HFFc6 (cell line): ENCODE data around the gene TPX2. TPM values are rescaled to one million over a fixed set of nuclear protein-coding genes. Genes with fewer than 3 reads are reported as not detected.

ENCODE experiments used
- DNase-seq: peaks from one replicate; pipeline ENCODE4 v3.0.0-alpha.2; 2018
- H3K27ac Mint-ChIP-seq: 2 replicates; pipeline ENCODE4 v1.8.0; 2020; ENCODE audit warnings: mild to moderate bottlenecking, mixed read lengths
- H3K27me3 Mint-ChIP-seq: 2 replicates; pipeline ENCODE4 v1.8.0; 2021; ENCODE audit warnings: mild to moderate bottlenecking, moderate library complexity, mixed read lengths; ENCODE audit not compliant: insufficient read depth
- H3K36me3 Mint-ChIP-seq: 2 replicates; pipeline ENCODE4 v1.8.0; 2021; ENCODE audit warnings: low read depth, mixed read lengths
- H3K4me1 Mint-ChIP-seq: 2 replicates; pipeline ENCODE4 v1.8.0; 2020; ENCODE audit warnings: low read depth, mixed read lengths
- H3K4me3 Mint-ChIP-seq: 2 replicates; pipeline ENCODE4 v1.8.0; 2020; ENCODE audit warnings: mild to moderate bottlenecking, moderate library complexity, mixed read lengths
- H3K9me3 Mint-ChIP-seq: 2 replicates; pipeline ENCODE4 v1.8.0; 2020; ENCODE audit warnings: mild to moderate bottlenecking, mixed read lengths
- total RNA-seq, 6 experiments: library from RNA; stranded (reverse); fragmentation: NEBNext Ultra II Directional; extraction: Animal tissue kit (Norgen Biotek cat#: 25700); gene quantifications; 2 replicates in 1 of 6; 3 replicates in 5 of 6; pipeline ENCODE4 v1.2.3, GENCODE V29; 2021
- TF ChIP-seq, protein P1 (sequence below): fragments of 200-600 bp; sonication (generic); IDR thresholded peaks from 2 replicates; pipeline ENCODE4 v1.5.0; 2021; ENCODE audit warnings: antibody characterized with exemption, mild to moderate bottlenecking

TPX2 gene
- total RNA-seq, 6 experiments from 2014 or later, result 51.0 to 117 (median 107) TPM

DNA sequence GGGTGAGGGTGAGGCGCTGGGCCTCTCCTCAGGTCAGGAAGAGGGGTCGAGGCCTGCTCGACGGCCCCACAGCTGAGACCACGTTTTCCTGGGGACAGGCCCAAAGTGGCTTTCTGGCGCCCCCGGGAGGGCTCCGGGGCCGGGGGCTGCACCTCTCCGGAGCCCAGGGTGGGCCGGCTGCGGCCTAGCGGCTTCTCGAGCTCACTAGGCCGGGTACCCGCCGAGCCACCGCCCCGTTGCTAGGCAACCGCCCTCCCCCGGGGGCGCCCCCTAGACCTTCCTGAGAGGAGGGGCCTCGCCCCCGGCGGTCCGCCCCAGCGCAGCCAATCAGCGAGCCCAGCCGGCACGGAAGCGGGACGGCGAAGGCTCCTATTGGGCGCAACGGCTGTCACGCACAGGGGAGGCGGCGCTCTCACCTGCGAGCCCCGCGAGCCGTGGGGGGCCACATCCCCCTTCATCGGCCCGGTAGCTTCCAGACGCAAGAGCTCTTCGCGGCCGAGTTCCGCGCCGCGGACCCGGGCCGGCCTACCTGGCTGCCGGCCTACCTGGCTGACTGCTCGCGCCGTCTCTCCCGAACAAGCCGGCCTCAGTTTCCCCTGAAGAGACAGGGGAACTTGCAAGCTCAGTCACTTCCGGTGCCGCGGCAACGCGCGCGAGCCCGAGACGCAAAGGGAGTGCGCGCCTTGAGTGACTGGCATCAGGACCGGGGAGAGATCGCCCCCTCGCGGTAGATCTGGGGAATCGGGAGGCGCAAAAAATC lies 15.6 kb upstream of the TPX2 start:
- TF ChIP-seq, protein P1, sequence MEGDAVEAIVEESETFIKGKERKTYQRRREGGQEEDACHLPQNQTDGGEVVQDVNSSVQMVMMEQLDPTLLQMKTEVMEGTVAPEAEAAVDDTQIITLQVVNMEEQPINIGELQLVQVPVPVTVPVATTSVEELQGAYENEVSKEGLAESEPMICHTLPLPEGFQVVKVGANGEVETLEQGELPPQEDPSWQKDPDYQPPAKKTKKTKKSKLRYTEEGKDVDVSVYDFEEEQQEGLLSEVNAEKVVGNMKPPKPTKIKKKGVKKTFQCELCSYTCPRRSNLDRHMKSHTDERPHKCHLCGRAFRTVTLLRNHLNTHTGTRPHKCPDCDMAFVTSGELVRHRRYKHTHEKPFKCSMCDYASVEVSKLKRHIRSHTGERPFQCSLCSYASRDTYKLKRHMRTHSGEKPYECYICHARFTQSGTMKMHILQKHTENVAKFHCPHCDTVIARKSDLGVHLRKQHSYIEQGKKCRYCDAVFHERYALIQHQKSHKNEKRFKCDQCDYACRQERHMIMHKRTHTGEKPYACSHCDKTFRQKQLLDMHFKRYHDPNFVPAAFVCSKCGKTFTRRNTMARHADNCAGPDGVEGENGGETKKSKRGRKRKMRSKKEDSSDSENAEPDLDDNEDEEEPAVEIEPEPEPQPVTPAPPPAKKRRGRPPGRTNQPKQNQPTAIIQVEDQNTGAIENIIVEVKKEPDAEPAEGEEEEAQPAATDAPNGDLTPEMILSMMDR, result peak; percentile 96
- Mint-ChIP-seq H3K4me1 (peaks cover 66% of the 10 kb centered on the region), H3K36me3 (peaks cover 37% of the 10 kb centered on the region), H3K27me3 (no peaks in the 10 kb centered on the region; the same call in 1 of the 2 replicates), H3K27ac (peak overlapping the region; percentile 98), H3K9me3 (no peaks in the 10 kb centered on the region), H3K4me3 (peak overlapping the region; percentile 88)
- DNase-seq, result peak; percentile 95

DNA sequence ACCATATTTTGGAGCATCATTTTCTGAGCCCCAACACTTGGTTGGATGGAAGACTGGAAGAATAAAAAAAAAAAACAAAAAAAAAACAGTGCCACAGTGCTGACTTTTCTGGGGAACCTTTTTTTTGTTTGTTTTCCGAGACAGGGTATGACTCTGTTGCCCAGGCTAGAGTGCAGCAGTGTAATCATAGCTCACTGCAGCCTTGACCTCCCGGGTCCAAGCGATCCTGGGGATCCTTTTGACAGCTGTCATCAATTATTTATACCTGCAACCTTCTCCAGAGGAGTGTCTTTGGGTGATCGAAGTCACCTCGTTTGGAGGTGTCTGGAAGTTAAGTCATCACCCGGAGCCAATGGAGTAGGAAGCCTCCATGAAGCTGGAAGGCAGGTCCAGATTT lies 7.8 kb upstream of the TPX2 start:
- H3K9me3 Mint-ChIP-seq, result no peaks in the 10 kb centered on the region
- peak overlapping the region; percentile 84 for H3K27ac Mint-ChIP-seq
- TF ChIP-seq, protein P1, result no peak
- H3K36me3 Mint-ChIP-seq, result no peaks in the 10 kb centered on the region
- DNase-seq, result no peak
- H3K4me1 Mint-ChIP-seq, result peaks cover 31% of the 10 kb centered on the region
- peak overlapping the region; percentile 76 for H3K4me3 Mint-ChIP-seq
- no peaks in the 10 kb centered on the region; the same call in 1 of the 2 replicates for H3K27me3 Mint-ChIP-seq

DNA sequence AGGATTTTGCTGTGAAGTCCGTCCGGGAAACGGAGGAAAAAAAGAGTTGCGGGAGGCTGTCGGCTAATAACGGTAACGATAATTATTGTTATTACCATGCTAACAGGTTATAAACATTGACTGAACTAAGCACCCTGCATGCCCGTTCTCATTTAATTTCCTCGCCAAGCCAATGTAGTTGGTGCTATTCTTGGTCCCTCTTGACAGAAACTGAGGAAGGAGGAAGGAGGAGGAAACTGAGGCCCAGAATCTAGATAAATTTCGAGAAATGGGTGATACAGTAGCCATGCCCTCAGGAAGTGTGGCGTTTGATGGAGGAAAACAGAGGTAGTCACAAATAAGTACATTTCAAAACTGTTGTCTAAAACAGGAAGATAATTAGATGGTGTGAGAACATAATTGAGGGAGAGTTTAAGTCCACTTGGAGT lies 474 bp downstream of the TPX2 start:
- Mint-ChIP-seq H3K27me3 (no peaks in the 10 kb centered on the region), H3K27ac (no peak overlapping the region), H3K4me1 (peaks cover 6% of the 10 kb centered on the region), H3K9me3 (no peaks in the 10 kb centered on the region), H3K36me3 (no peaks in the 10 kb centered on the region; the same call in 1 of the 2 replicates), H3K4me3 (no peak overlapping the region)
- TF ChIP-seq, protein P1, result no peak
- no peak for DNase-seq

DNA sequence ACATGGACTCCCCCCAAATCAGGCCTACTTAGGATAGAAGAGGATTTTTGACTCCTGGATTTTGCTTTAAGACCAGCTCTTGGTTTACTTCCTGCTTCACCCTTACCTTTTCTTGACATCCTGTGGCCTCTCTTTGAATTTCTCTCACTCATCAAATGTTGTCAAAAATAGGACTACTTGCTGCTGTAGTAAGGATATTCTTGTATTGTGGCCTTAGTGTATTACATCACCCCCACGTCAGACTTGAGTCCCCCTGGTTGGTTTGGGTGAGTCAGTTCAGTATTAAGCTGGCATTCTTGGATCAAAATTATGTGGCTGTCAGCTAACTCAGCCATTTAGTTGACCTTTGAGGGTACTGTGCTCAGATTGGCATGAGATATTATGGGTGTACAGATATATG lies 1.1 kb downstream of the TPX2 start:
- Mint-ChIP-seq H3K4me1 (peaks cover 6% of the 10 kb centered on the region), H3K9me3 (no peaks in the 10 kb centered on the region), H3K27me3 (no peaks in the 10 kb centered on the region), H3K36me3 (no peaks in the 10 kb centered on the region; the same call in 1 of the 2 replicates), H3K4me3 (no peak overlapping the region), H3K27ac (no peak overlapping the region)
- peak; percentile 47 for DNase-seq
- TF ChIP-seq, protein P1, result no peak

DNA sequence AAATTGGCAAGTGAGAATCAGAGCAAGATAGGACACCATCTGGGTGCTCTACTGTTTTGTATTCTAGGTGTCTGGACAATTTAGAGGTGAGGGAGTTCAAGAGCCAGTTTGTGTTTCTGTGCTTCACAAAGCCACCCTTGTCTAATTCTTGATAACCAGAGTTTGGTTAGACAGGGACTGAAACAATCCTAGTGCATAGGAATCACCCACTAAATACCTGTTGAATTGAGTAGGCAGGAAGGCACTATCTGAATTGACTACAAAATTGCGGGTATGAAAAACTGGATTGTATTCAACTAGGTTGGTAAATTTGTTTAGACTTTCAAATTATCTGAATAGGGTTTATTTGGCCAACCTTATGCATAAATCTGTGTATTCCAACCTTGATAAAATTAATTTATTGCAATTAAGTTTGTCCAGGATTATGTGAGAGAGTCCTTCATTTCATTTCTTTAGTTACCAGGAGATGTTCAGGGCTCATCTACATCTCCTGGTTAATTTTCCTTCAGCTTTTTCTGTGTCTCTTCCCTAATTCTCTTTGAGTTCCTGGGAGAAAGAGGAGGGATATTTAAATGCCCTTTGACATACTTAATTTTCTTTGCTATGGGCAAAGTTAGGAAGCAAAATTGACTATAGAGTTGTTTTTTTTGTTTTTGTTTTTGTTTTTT lies 1.7 kb downstream of the TPX2 start:
- no peaks in the 10 kb centered on the region for H3K27me3 Mint-ChIP-seq
- TF ChIP-seq, protein P1, result no peak
- no peak overlapping the region for H3K27ac Mint-ChIP-seq
- no peaks in the 10 kb centered on the region; the same call in 1 of the 2 replicates for H3K36me3 Mint-ChIP-seq
- DNase-seq, result no peak
- peaks cover 10% of the 10 kb centered on the region for H3K4me1 Mint-ChIP-seq
- H3K4me3 Mint-ChIP-seq, result no peak overlapping the region
- no peaks in the 10 kb centered on the region for H3K9me3 Mint-ChIP-seq
